ENCODE measurements around the gene MICU1. TPM values are rescaled to one million over a fixed set of nuclear protein-coding genes. Genes with fewer than 3 reads are reported as not detected.
A peak's percentile ranks its signal among the peaks of the same experiment; 100 is the strongest.

Gene MICU1
- total RNA-seq, 1 experiment from 2014 or later, result 46.9 TPM

- TF ChIP-seq TCF7L2 (IDR thresholded peaks at IDR 0.05; ENCODE audit: low read depth, low read length), result no peak
- 0 out of 2 replicates have a peak, but pooled peaks have one; percentile 10 for TF ChIP-seq SIN3A (IDR thresholded peaks at IDR 0.05; ENCODE audit: borderline replicate concordance, insufficient read depth, low read depth, low read length)
- Histone ChIP-seq H3K4me1 (ENCODE audit: control insufficient read depth, insufficient read depth, low read length) (peaks cover 84% of the 10 kb centered on the region), H3K4me3 (ENCODE audit: low read depth in 2 of 2, low read length in 2 of 2) (no peak overlapping the region)
Observed at GRCh38 chr10:72321248-72322029, 304.4 kb downstream of the MICU1 start.

GRCh38 chr10:72320676-72321247 is 305.1 kb downstream of the MICU1 start:
- in situ Hi-C loops (cut with HindIII; ENCODE audit: low pct_unique_long_range_greater_than_20kb, low sequenced_read_pairs), result loop anchor here (25.0 kb wide), 1 partner anchor 358 kb away; the partner anchor contains the start of gene CHST3
- Histone ChIP-seq H3K36me3 (ENCODE audit: control insufficient read depth, insufficient read depth, low read length) (no peaks in the 10 kb centered on the region), H3K4me1 (ENCODE audit: control insufficient read depth, insufficient read depth, low read length) (peaks cover 91% of the 10 kb centered on the region), H3K4me3 (ENCODE audit: low read depth in 2 of 2, low read length in 2 of 2) (no peak overlapping the region), H3K27ac (ENCODE audit: low read length) (peak overlapping the region; percentile 89), H3K9me3 (ENCODE audit: control insufficient read depth, insufficient read depth, low read depth, low read length) (no peaks in the 10 kb centered on the region), H3K27me3 (ENCODE audit: control insufficient read depth, insufficient read depth, low read length) (no peaks in the 10 kb centered on the region)
- CTCF ChIA-PET, result interaction anchor here (0.6 to 1.2 kb wide), 7 partner anchors 16 to 423 kb away, joined by 3 to 6 read pairs (median 4); no protein-coding TSS in a partner anchor
- ATAC-seq (peak; percentile 82), DNase-seq (ENCODE audit: low read depth, low spot score) (peak; percentile 96)
- intact Hi-C loops (cut with micrococcal nuclease; ENCODE audit: unreplicated experiment), result no loop called here
- POLR2A ChIA-PET, result interaction anchor here (0.5 to 0.7 kb wide), 2 partner anchors 65 to 105 kb away, joined by 5 to 14 read pairs; partner anchors contain the start of gene ANAPC16
- TF ChIP-seq POLR2AphosphoS5 (IDR thresholded peaks at IDR 0.05; ENCODE audit: low read depth, low read length), result peak; percentile 71; the same call in 1 of the 2 replicates
- no peak for TF ChIP-seq REST (IDR thresholded peaks at IDR 0.05; ENCODE audit: insufficient read depth in 1 of 2, low read depth in 2 of 2, low read length in 1 of 2)
- TF ChIP-seq TCF7L2 (IDR thresholded peaks at IDR 0.05; ENCODE audit: low read depth, low read length), result peak; percentile 21; the same call in 1 of the 2 replicates
- no TSS peak for BruUV-seq (replicated peaks)

More at GRCh38 chr10:72321248-72322029, 304.4 kb downstream of the MICU1 start:
- in situ Hi-C loops (cut with HindIII; ENCODE audit: low pct_unique_long_range_greater_than_20kb, low sequenced_read_pairs), result loop anchor here (25.0 kb wide), 1 partner anchor 359 kb away; the partner anchor contains the start of gene CHST3
- no peaks in the 10 kb centered on the region for H3K9me3 ChIP-seq (ENCODE audit: control insufficient read depth, insufficient read depth, low read depth, low read length)
- BruUV-seq (replicated peaks), result no TSS peak
- ATAC-seq (no peak), DNase-seq (ENCODE audit: low read depth, low spot score) (no peak)
- H3K36me3 ChIP-seq (ENCODE audit: control insufficient read depth, insufficient read depth, low read length), result no peaks in the 10 kb centered on the region
- ChIA-PET POLR2A (no interaction called here), CTCF (interaction anchor here (0.5 to 1.1 kb wide), 6 partner anchors 15 to 424 kb away, joined by 3 to 6 read pairs (median 4); no protein-coding TSS in a partner anchor)
- H3K27me3 ChIP-seq (ENCODE audit: control insufficient read depth, insufficient read depth, low read length), result no peaks in the 10 kb centered on the region
- intact Hi-C loops (cut with micrococcal nuclease; ENCODE audit: unreplicated experiment), result no loop called here
- peak overlapping the region; percentile 89 for H3K27ac ChIP-seq (ENCODE audit: low read length)
